Measurements from ENCODE around the gene MEF2C.

DNA sequence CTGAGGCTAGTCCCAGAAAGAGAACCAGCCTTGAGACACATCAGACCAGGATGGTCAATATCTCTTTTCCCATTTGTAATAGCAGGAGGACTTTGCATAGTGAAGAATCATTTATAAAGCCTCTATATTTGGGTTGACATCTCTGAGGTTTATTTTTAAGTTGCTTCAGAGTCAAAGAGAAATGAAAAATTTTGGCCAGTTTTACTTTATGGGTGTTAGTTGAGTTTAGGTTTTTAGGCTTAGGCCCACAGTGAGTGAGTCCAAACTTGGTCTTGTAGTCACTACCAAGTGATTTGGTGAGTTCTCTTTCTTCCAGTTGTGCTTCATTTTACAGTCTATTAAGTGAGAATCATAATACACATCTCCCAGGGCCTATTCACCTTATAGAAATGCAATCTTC is 5.3 kb upstream of the MEF2C start:
- TF ChIP-seq EZH2 (IDR thresholded peaks at IDR 0.05; ENCODE audit: insufficient read depth, poor library complexity, severe bottlenecking) (no peak), EZH2phosphoT487 (IDR thresholded peaks at IDR 0.05; ENCODE audit: insufficient read depth, low read depth) (no peak)

Measured in GM23248 (cell line).